SK-N-SH (cell line): ENCODE results near the gene SMIM41. TPM values are rescaled to one million over a fixed set of nuclear protein-coding genes. Genes with fewer than 3 reads are reported as not detected.

Source experiments
- CTCF ChIA-PET: fragments of 300-600, 350-600 bp; formaldehyde crosslinking; extraction: SDS; loops from one replicate; lab custom pipeline; 2021; lab: Yijun Ruan, JAX
- POLR2A ChIA-PET: fragments of 350-600 bp; sonication (Branson Sonifier 250); formaldehyde crosslinking; extraction: SDS; loops from one replicate; lab custom pipeline; 2020; ENCODE audit warnings: antibody characterized with exemption, inconsistent platforms; lab: Yijun Ruan, JAX
- DNase-seq: peaks from one replicate; pipeline ENCODE4 v3.0.0; 2012
- H2AFZ ChIP-seq: fragments of 200-600 bp; sonication (generic); 2 replicates; pipeline ENCODE4 v1.8.1; 2016; ENCODE audit warnings: antibody characterized with exemption, mild to moderate bottlenecking, low read depth
- H3F3A ChIP-seq: fragments of 200-600 bp; sonication (generic); replicated peaks from 2 replicates; pipeline ENCODE3; 2016; ENCODE audit warnings: antibody characterized with exemption, mild to moderate bottlenecking; ENCODE audit not compliant: insufficient read depth
- H3K27ac ChIP-seq, 2 experiments: fragments of 200-500 bp in 1 of 2; fragments of 200-600 bp in 1 of 2; sonication (Bioruptor generic) in 1 of 2; sonication (generic), shearing (Covaris generic) in 1 of 2; 2 replicates each; pipeline versions ENCODE4 v1.5.1 to v1.6.1; 2014 to 2016; ENCODE audit warnings: low read depth in 2 of 2, inconsistent platforms in 1 of 2, low read length in 1 of 2, mild to moderate bottlenecking in 1 of 2, mixed read lengths in 1 of 2
- H3K27me3 ChIP-seq: fragments of 200-600 bp; sonication (generic), shearing (Covaris generic); 2 replicates; pipeline ENCODE4 v1.6.1; 2016; ENCODE audit warnings: mixed run types; ENCODE audit not compliant: insufficient read depth
- H3K36me3 ChIP-seq, 2 experiments: fragments of 200-500 bp in 1 of 2; fragments of 200-600 bp in 1 of 2; sonication (Bioruptor generic) in 1 of 2; sonication (generic) in 1 of 2; replicated peaks in 1 of 2; 2 replicates each; pipeline versions ENCODE3 to v1.5.1; 2014 to 2016; ENCODE audit warnings: low read length in 1 of 2, mild to moderate bottlenecking in 1 of 2; ENCODE audit not compliant: insufficient read depth in 2 of 2, control insufficient read depth in 1 of 2
- H3K4me1 ChIP-seq, 2 experiments: fragments of 200-500 bp in 1 of 2; fragments of 200-600 bp in 1 of 2; sonication (Bioruptor generic) in 1 of 2; sonication (generic), shearing (Covaris generic) in 1 of 2; 2 replicates each; pipeline versions ENCODE4 v1.5.1 to v1.6.1; 2014 to 2016; ENCODE audit warnings: low read depth in 1 of 2, low read length in 1 of 2, mixed run types in 1 of 2; ENCODE audit not compliant: insufficient read depth in 2 of 2, control insufficient read depth in 1 of 2
- H3K4me2 ChIP-seq: fragments of 200-600 bp; sonication (generic), shearing (Covaris generic); 2 replicates; pipeline ENCODE4 v1.6.1; 2017; ENCODE audit warnings: mixed run types
- H3K4me3 ChIP-seq, 2 experiments: fragments of 200-500 bp in 1 of 2; fragments of 200-600 bp in 1 of 2; sonication (Bioruptor generic) in 1 of 2; sonication (generic), shearing (Covaris generic) in 1 of 2; 2 replicates each; pipeline versions ENCODE4 v1.5.1 to v1.8.1; 2014 to 2016; ENCODE audit warnings: low read depth in 2 of 2, inconsistent platforms in 1 of 2, low read length in 1 of 2, mild to moderate bottlenecking in 1 of 2, mixed read lengths in 1 of 2, moderate library complexity in 1 of 2
- H3K79me2 ChIP-seq: fragments of 200-600 bp; sonication (generic); 2 replicates; pipeline ENCODE4 v1.8.1; 2017; ENCODE audit warnings: mild to moderate bottlenecking; ENCODE audit not compliant: insufficient read depth
- H3K9ac ChIP-seq: fragments of 200-600 bp; sonication (generic); 2 replicates; pipeline ENCODE4 v1.6.1; 2017; ENCODE audit warnings: mixed run types
- H3K9me2 ChIP-seq: fragments of 200-600 bp; sonication (generic); 2 replicates; pipeline ENCODE4 v1.6.1; 2017; ENCODE audit warnings: mixed run types
- H3K9me3 ChIP-seq: fragments of 200-600 bp; sonication (generic); 2 replicates; pipeline ENCODE4 v1.6.1; 2017; ENCODE audit warnings: mixed run types, mild to moderate bottlenecking, moderate library complexity
- H4K20me1 ChIP-seq: fragments of 200-600 bp; sonication (generic); 2 replicates; pipeline ENCODE4 v1.6.1; 2017; ENCODE audit warnings: mild to moderate bottlenecking, mixed run types; ENCODE audit not compliant: insufficient read depth
- CHD2 ChIP-seq: fragments of 150-350 bp; IDR thresholded peaks from 2 replicates; pipeline ENCODE4 v1.6.1; 2018; ENCODE audit warnings: low read length; ENCODE audit not compliant: partially characterized antibody
- CTCF ChIP-seq: fragments of 200-600 bp; sonication (generic); IDR thresholded peaks from 2 replicates; pipeline ENCODE4 v1.6.1; 2017; ENCODE audit warnings: antibody characterized with exemption, mild to moderate bottlenecking, moderate library complexity
- ELF1 ChIP-seq: IDR thresholded peaks from 2 replicates; pipeline ENCODE4 v1.4.0; 2012
- GABPA ChIP-seq: IDR thresholded peaks from 2 replicates; pipeline ENCODE4 v1.4.0; 2012; ENCODE audit warnings: low read depth, mild to moderate bottlenecking
- MAX ChIP-seq: IDR thresholded peaks from 2 replicates; pipeline ENCODE4 v1.4.0; 2012; ENCODE audit warnings: low read depth
- POLR2AphosphoS5 ChIP-seq: IDR thresholded peaks from 2 replicates; pipeline ENCODE4 v1.6.1; 2012; ENCODE audit warnings: low read depth, low read length
- RCOR1 ChIP-seq: fragments of 150-350 bp; IDR thresholded peaks from 2 replicates; pipeline ENCODE4 v1.6.1; 2017; ENCODE audit warnings: antibody characterized with exemption, low read length
- SIN3A ChIP-seq: IDR thresholded peaks from 2 replicates; pipeline ENCODE4 v1.6.1; 2012; ENCODE audit warnings: low read depth, mild to moderate bottlenecking, low read length, moderate library complexity, borderline replicate concordance
- TAF1 ChIP-seq: IDR thresholded peaks from 2 replicates; pipeline ENCODE4 v1.6.1; 2012; ENCODE audit warnings: low read depth, mild to moderate bottlenecking, low read length, moderate library complexity, borderline replicate concordance
- WGBS: methylation state at CpG from one replicate; pipeline ENCODE4 v1.1.6; 2017; ENCODE audit warnings: low lambda C conversion rate; 5-methylcytosine and 5-hydroxymethylcytosine counted together
- polyA plus RNA-seq, 3 experiments: library from polyadenylated mRNA; depleted of rRNA; stranded (reverse); fragments of >200 nt; gene quantifications; 2 replicates each; pipeline ENCODE4 v1.2.3, GENCODE V29; 2012

Gene SMIM41
- polyA plus RNA-seq, 1 of the 3 experiments (the other 2 are of a cell fraction) = not detected

- peak; percentile 74 for TF ChIP-seq CTCF
- TF ChIP-seq MAX = peak; percentile 25
- TF ChIP-seq GABPA = peak; percentile 86
- peak; percentile 41; the same call in 1 of the 2 replicates for TF ChIP-seq SIN3A
- TF ChIP-seq ELF1 = peak; percentile 64
- TF ChIP-seq RCOR1 = 0 out of 2 replicates have a peak, but pooled peaks have one; percentile 61
- TF ChIP-seq, all 33 proteins: peak for 13
Measured at GRCh38 chr12:52069327-52070184, 9.9 kb upstream of the SMIM41 start, which contains the start of gene ATG101 (continued).

- H3F3A ChIP-seq = peaks cover 3% of the 10 kb centered on the region
- peaks cover 48% of the 10 kb centered on the region for H4K20me1 ChIP-seq
- POLR2A ChIA-PET = interaction anchor here (1.0 to 1.6 kb wide), 6 partner anchors 11 to 45 kb away, joined by 3 to 10 read pairs (median 5); no protein-coding TSS in a partner anchor
- no peaks in the 10 kb centered on the region for H3K9me2 ChIP-seq
- 5% methylated on average over 34 of the region's 37 CpGs for WGBS
- H3K9me3 ChIP-seq = no peaks in the 10 kb centered on the region
- no peak for TF ChIP-seq CHD2
- TF ChIP-seq POLR2AphosphoS5 = no peak
- TF ChIP-seq TAF1 = no peak
- TF ChIP-seq, all 33 proteins: peak for 0
- Histone ChIP-seq H3K4me1 (peaks cover 10 to 24% of the 10 kb centered on the region in 2 experiments; a peak in 1 of 4 replicates), H3K27me3 (no peaks in the 10 kb centered on the region), H3K9ac (peak overlapping the region; percentile 92), H2AFZ (no peak overlapping the region; the same call in 1 of the 2 replicates), H3K36me3 (peaks cover 0 to 16% of the 10 kb centered on the region in 2 experiments), H3K4me3 (peak overlapping the region; percentile 82 to 90), H3K27ac (peak overlapping the region; percentile 87 to 94; a peak in 3 of 4 replicates), H3K79me2 (peaks cover 54% of the 10 kb centered on the region), H3K4me2 (peak overlapping the region; percentile 83)
- CTCF ChIA-PET = interaction anchor here (0.6 to 24.8 kb wide), 11 partner anchors 11 to 79 kb away, joined by 3 to 949 read pairs (median 5); partner anchors contain the start of genes NR4A1 and SMIM41
- DNase-seq = no peak
Measured at GRCh38 chr12:52070185-52070925, 9.1 kb upstream of the SMIM41 start.
